22Rv1 (cell line): ENCODE results near the gene CMTR2.

Experiments used
- H3K27ac ChIP-seq: fragments of 450-650 bp; 2 replicates; pipeline ENCODE4 v1.5.1; 2017
- CTCF ChIP-seq: fragments of 450-650 bp; IDR thresholded peaks from 2 replicates; pipeline ENCODE4 v1.5.1; 2017; ENCODE audit warnings: mild to moderate bottlenecking
- ZFX ChIP-seq: fragments of 450-650 bp; IDR thresholded peaks from 2 replicates; pipeline ENCODE4 v1.6.1; 2017; ENCODE audit warnings: antibody characterized with exemption, borderline replicate concordance

Gene CMTR2

DNA sequence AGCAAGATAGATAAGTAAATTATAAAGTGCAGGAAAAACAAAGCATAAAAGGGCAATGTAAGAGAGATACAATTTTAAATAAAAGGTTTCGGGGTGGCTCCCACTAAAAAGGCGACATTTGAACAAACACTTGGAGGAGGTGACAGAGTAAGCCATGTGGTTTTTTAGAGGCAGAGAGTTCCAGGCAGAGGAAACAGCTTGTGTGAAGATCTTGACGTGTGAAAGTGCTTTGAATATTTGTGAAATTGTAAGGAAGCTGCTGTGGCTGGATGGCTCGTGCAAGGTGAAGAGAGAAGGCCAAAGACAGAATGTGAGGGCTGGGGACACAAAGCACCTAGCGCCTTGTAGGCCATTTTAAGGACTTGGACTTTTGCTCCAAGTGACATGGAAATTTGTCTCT, 30.1 kb downstream of the CMTR2 start:
- no peak overlapping the region for H3K27ac ChIP-seq
- TF ChIP-seq CTCF: no peak
- no peak for TF ChIP-seq ZFX

GRCh38 chr16:71258372-71258771, 30.8 kb downstream of the CMTR2 start:
- no peak overlapping the region for H3K27ac ChIP-seq
- no peak for TF ChIP-seq CTCF
- no peak for TF ChIP-seq ZFX

DNA sequence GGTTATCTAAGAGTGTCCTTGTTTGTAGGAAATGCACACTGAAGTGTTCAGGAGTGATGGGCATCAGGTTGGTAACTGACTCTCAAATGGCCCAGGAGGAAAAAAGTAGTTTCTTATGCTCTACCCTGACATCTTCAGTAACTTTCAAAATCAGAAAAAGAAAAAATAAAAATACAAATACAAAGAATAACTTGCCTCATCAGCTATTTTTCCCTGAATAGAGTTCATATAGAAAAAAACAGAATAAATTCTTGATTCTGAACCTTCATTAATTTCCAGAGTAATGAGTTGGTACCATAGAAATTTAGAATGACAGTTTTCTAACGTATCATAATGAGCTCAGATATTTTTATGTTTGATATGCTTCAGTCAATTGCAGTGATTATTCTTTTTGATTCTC, 31.4 kb downstream of the CMTR2 start:
- no peak overlapping the region for H3K27ac ChIP-seq
- TF ChIP-seq CTCF: no peak
- TF ChIP-seq ZFX: no peak

DNA sequence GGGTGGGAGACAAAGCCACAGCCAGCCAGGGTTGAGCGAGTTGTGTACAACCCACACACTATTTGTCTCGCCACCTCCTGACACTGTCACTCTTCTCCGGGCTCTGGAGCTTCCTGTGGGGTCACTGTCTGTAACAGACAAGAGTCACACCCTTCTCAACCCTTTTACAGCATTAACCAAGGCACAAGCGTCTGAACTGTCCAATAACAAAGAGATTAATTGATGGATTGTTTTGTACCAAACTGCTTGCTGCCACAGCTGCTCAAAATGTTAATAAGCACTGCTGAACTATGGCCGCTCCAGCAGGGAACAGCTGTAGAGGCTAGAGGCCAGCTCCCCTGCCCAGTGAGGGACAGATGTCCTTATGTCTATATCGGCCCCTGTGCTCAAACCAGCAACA, 33.5 kb downstream of the CMTR2 start:
- TF ChIP-seq ZFX (no peak), CTCF (no peak)
- no peak overlapping the region for H3K27ac ChIP-seq

GRCh38 chr16:71254832-71255525, 34.2 kb downstream of the CMTR2 start:
- no peak overlapping the region for H3K27ac ChIP-seq
- TF ChIP-seq CTCF (no peak), ZFX (no peak)

GRCh38 chr16:71250461-71251235, 38.6 kb downstream of the CMTR2 start:
- TF ChIP-seq CTCF (no peak), ZFX (no peak)
- H3K27ac ChIP-seq: no peak overlapping the region

- H3K27ac ChIP-seq: no peak overlapping the region
- TF ChIP-seq CTCF (no peak), ZFX (no peak)
These were observed 39.8 kb downstream of the CMTR2 start for GRCh38 chr16:71249399-71249798.
